AG04449 (cell line): Measurements from ENCODE around the gene EXOC7.

ENCODE experiments used
- CTCF ChIA-PET: fragments of 350-600 bp; formaldehyde crosslinking; extraction: SDS; loops from one replicate; lab custom pipeline; 2021; ENCODE audit warnings: antibody characterized with exemption; lab: Yijun Ruan, JAX
- POLR2A ChIA-PET: fragments of 400-600, 350-600 bp; formaldehyde crosslinking; extraction: SDS; loops from one replicate; lab custom pipeline; 2020; ENCODE audit warnings: antibody characterized with exemption, inconsistent platforms; lab: Yijun Ruan, JAX
- DNase-seq: peaks from one replicate; pipeline ENCODE4 v3.0.0-alpha.2; 2010; ENCODE audit warnings: low read depth, low spot score
- H3K4me3 ChIP-seq: 2 replicates; pipeline ENCODE4 v1.5.1; 2011; ENCODE audit warnings: low read depth, mild to moderate bottlenecking, control low read depth, low read length
- TF ChIP-seq, protein P1 (sequence below): IDR thresholded peaks from one replicate; pipeline ENCODE4 v1.5.1; 2011; ENCODE audit warnings: mild to moderate bottlenecking, moderate library complexity, low read length, control low read depth, inconsistent platforms; ENCODE audit not compliant: insufficient read depth; ENCODE audit errors: missing control alignments

Gene EXOC7

DNA sequence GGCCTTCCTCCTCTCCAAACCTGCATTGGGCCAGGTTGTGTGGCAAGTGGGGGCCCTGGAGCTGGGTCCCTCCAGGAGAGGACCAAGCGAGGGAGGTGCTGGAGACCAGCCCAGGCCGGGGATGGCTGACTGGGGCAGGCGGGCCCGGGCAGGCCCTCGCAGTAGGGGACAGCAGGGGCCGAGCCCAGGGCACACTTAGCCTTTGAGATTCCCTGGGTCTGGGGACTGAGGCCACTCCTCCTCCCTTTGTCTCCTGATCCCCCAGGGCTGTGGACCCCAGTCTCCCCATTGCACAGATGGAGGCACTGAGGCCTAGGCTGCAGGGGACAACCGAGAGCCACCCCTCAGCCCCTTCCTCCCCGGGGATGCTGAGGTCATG is 32.2 kb upstream of the EXOC7 start:
- H3K4me3 ChIP-seq: no peak overlapping the region
- ChIA-PET POLR2A (no interaction called here), CTCF (interaction anchor here (1.1 to 2.5 kb wide), 2 partner anchors 12 to 14 kb away, joined by 3 to 7 read pairs; no protein-coding TSS in a partner anchor)

DNA sequence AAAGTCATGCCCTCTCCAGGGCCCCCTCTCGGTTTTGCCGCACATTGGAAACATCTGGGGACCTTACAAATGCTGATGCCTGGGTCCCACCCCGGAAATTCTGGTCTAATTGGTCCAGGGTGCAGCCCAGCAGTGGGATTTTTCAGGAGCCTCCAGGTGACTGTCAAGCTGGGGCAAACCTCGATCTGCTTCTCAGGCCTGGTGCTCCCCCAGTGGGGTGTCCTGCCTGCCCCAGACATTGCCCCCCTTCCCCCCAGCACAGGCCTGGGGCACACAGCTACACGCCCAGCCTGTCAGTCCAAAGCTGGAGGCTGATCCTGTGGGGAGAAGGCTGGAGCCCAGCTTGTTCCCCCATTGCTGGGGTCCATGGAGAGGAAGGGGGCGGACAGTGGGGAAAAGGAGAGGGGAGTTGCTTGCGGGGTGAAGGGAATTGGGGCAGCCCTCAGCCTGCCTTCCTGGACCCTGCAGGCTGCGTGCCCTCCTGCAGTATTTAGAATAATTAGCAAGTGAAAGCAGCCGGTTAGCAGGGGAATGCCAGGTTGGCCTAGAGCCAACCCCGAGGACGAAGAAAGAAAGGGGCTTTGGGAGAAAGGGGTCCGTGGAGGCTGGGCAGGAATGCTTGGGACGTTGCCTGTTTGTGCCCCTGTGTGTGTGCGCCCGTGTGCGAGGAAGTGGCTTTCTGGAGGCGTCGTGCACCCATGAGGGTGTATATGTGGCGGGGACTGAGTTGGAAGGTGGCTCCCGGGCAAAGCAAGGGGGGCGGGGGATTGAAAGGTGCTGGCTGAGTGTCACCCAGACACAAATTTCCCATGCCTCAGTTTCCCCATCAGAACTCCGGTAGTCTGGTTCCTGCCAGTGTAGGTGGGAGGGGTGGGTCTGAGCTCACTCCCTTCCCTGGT is 31.6 kb upstream of the EXOC7 start:
- H3K4me3 ChIP-seq: no peak overlapping the region
- TF ChIP-seq, protein P1, sequence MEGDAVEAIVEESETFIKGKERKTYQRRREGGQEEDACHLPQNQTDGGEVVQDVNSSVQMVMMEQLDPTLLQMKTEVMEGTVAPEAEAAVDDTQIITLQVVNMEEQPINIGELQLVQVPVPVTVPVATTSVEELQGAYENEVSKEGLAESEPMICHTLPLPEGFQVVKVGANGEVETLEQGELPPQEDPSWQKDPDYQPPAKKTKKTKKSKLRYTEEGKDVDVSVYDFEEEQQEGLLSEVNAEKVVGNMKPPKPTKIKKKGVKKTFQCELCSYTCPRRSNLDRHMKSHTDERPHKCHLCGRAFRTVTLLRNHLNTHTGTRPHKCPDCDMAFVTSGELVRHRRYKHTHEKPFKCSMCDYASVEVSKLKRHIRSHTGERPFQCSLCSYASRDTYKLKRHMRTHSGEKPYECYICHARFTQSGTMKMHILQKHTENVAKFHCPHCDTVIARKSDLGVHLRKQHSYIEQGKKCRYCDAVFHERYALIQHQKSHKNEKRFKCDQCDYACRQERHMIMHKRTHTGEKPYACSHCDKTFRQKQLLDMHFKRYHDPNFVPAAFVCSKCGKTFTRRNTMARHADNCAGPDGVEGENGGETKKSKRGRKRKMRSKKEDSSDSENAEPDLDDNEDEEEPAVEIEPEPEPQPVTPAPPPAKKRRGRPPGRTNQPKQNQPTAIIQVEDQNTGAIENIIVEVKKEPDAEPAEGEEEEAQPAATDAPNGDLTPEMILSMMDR: no peak
- POLR2A ChIA-PET: interaction anchor here (0.6 kb wide), 1 partner anchor 17 kb away, joined by 3 read pairs; no protein-coding TSS in a partner anchor
- DNase-seq: no peak
- CTCF ChIA-PET: interaction anchor here (0.6 to 2.5 kb wide), 2 partner anchors 13 to 103 kb away, joined by 3 to 7 read pairs; no protein-coding TSS in a partner anchor

More for the DNA sequence above, 32.2 kb upstream of the EXOC7 start:
- TF ChIP-seq, protein P1: no peak
- no peak for DNase-seq

- TF ChIP-seq, protein P1: no peak
- DNase-seq: no peak
- no peak overlapping the region for H3K4me3 ChIP-seq
- POLR2A ChIA-PET: no interaction called here
- CTCF ChIA-PET: interaction anchor here (0.9 to 1.6 kb wide), 6 partner anchors 10 to 166 kb away, joined by 3 to 6 read pairs (median 4); no protein-coding TSS in a partner anchor
These were observed 29.2 kb upstream of the EXOC7 start for GRCh38 chr17:76132574-76133338.

DNA sequence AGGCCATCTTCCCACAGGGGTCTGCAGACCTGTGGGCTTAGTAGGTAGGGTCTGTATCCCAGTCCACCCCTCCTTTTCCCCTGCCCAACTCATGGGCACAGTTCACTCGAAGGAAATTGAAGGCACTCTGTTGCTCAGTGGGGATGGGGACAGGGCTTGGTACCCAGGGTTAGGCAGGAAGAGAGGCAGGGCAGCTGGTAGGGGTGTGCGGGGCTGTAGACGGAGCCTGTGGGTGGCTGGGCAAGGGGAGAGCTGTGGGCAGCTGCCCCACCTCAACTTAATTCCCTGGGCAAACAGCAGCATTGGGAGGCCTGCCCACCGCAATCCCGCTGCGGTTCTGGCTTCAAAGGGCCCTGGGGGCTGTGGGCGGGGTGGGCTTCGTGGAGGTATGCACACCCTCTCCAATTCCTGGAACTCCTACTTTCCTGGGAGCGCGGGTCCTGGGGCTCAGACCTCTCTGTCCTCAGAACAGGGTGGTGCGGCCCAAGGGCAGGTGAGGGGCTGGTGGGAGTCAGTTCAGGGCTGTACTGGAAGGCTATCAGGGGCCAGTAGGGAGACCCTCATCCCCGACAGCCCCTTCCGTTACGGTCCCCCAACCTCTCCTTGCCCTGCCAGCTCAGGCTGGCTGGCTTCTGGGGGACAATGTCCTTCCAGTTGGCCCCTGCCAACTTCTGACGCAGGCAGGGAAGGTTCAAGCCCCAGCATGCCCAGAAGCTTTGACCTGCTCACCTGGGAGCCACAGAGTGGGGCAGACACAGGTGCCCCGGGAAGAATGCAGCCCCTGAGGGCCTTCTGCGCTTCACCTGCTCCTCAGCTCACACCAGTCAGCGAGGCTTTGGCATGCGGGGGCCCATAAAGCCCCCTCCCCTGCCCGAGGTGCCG is 28.3 kb upstream of the EXOC7 start:
- ChIA-PET CTCF (interaction anchor here (1.1 to 2.1 kb wide), 4 partner anchors 11 to 148 kb away, joined by 3 to 6 read pairs (median 4); no protein-coding TSS in a partner anchor), POLR2A (no interaction called here)
- no peak for DNase-seq
- TF ChIP-seq, protein P1: no peak
- H3K4me3 ChIP-seq: no peak overlapping the region

GRCh38 chr17:76131051-76131691 is 27.6 kb upstream of the EXOC7 start:
- CTCF ChIA-PET: interaction anchor here (1.0 to 2.1 kb wide), 4 partner anchors 10 to 51 kb away, joined by 3 to 6 read pairs (median 4); no protein-coding TSS in a partner anchor
- TF ChIP-seq, protein P1: no peak
- H3K4me3 ChIP-seq: no peak overlapping the region
- POLR2A ChIA-PET: no interaction called here
- no peak for DNase-seq
